NB4 (cell line): ENCODE measurements around the gene YPEL1.

Experiments
- MAX ChIP-seq: IDR thresholded peaks from 2 replicates; pipeline ENCODE4 v1.6.1; 2011; ENCODE audit warnings: low read depth, low read length
- POLR2A ChIP-seq: IDR thresholded peaks from 2 replicates; pipeline ENCODE4 v1.6.1; 2011; ENCODE audit warnings: mild to moderate bottlenecking; ENCODE audit not compliant: insufficient read length; ENCODE audit errors: extremely low read depth
- TF ChIP-seq, protein P1 (sequence below): IDR thresholded peaks from one replicate; pipeline ENCODE4 v1.5.1; 2012; ENCODE audit warnings: low read depth, low read length

- TF ChIP-seq POLR2A (no peak), MAX (peak; percentile 91)
- TF ChIP-seq, protein P1, sequence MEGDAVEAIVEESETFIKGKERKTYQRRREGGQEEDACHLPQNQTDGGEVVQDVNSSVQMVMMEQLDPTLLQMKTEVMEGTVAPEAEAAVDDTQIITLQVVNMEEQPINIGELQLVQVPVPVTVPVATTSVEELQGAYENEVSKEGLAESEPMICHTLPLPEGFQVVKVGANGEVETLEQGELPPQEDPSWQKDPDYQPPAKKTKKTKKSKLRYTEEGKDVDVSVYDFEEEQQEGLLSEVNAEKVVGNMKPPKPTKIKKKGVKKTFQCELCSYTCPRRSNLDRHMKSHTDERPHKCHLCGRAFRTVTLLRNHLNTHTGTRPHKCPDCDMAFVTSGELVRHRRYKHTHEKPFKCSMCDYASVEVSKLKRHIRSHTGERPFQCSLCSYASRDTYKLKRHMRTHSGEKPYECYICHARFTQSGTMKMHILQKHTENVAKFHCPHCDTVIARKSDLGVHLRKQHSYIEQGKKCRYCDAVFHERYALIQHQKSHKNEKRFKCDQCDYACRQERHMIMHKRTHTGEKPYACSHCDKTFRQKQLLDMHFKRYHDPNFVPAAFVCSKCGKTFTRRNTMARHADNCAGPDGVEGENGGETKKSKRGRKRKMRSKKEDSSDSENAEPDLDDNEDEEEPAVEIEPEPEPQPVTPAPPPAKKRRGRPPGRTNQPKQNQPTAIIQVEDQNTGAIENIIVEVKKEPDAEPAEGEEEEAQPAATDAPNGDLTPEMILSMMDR = no peak
Measured at GRCh38 chr22:21754523-21754922, 18.9 kb upstream of the YPEL1 start.
